Measurements from ENCODE around the gene TFAP2A.

TFAP2A gene

GRCh38 chr6:10414756-10415616 lies at the start of gene TFAP2A:
TFAP2A (minus strand) TSS chr6:10415074; CDS start chr6:10414991, 83 bp downstream.
- no peak for DNase-seq (ENCODE audit: low spot score)

- no peak for DNase-seq (ENCODE audit: low spot score)
Measured at GRCh38 chr6:10463491-10464481, 48.9 kb upstream of the TFAP2A start.

- DNase-seq (ENCODE audit: low spot score), result no peak
Measured at GRCh38 chr6:10463040-10463439, 48.2 kb upstream of the TFAP2A start.

GRCh38 chr6:10461850-10462249 lies 47.0 kb upstream of the TFAP2A start:
- no peak for DNase-seq (ENCODE audit: low spot score)

GRCh38 chr6:10460096-10460495 lies 45.2 kb upstream of the TFAP2A start:
- no peak for DNase-seq (ENCODE audit: low spot score)

- no peak for DNase-seq (ENCODE audit: low spot score)
Measured at GRCh38 chr6:10458287-10458686, 43.4 kb upstream of the TFAP2A start.

GRCh38 chr6:10453596-10453995 lies 38.7 kb upstream of the TFAP2A start:
- no peak for DNase-seq (ENCODE audit: low spot score)

GRCh38 chr6:10451828-10452509 lies 37.1 kb upstream of the TFAP2A start:
- DNase-seq (ENCODE audit: low spot score), result no peak

- DNase-seq (ENCODE audit: low spot score), result no peak
Measured at GRCh38 chr6:10451394-10451793, 36.5 kb upstream of the TFAP2A start.

GRCh38 chr6:10449751-10450150 lies 34.9 kb upstream of the TFAP2A start:
- DNase-seq (ENCODE audit: low spot score), result no peak

GRCh38 chr6:10448096-10448495 lies 33.2 kb upstream of the TFAP2A start:
- DNase-seq (ENCODE audit: low spot score), result no peak

- no peak for DNase-seq (ENCODE audit: low spot score)
Measured at GRCh38 chr6:10446548-10446947, 31.7 kb upstream of the TFAP2A start.

GRCh38 chr6:10441655-10442009 lies 26.8 kb upstream of the TFAP2A start:
- DNase-seq (ENCODE audit: low spot score), result no peak

- no peak for DNase-seq (ENCODE audit: low spot score)
Measured at GRCh38 chr6:10441004-10441654, 26.3 kb upstream of the TFAP2A start.

GRCh38 chr6:10437891-10438290 lies 23.0 kb upstream of the TFAP2A start:
- DNase-seq (ENCODE audit: low spot score), result no peak

- DNase-seq (ENCODE audit: low spot score), result no peak
Measured at GRCh38 chr6:10434235-10434634, 19.4 kb upstream of the TFAP2A start.

GRCh38 chr6:10433322-10433721 lies 18.4 kb upstream of the TFAP2A start:
- no peak for DNase-seq (ENCODE audit: low spot score)

- DNase-seq (ENCODE audit: low spot score), result no peak
Measured at GRCh38 chr6:10431423-10432164, 16.7 kb upstream of the TFAP2A start.

GRCh38 chr6:10429638-10430427 lies 15.0 kb upstream of the TFAP2A start:
- peak; percentile 78 for DNase-seq (ENCODE audit: low spot score)

- DNase-seq (ENCODE audit: low spot score), result no peak
Measured at GRCh38 chr6:10426781-10427279, 12.0 kb upstream of the TFAP2A start.

All from pons (tissue), 1 donor.